Measurements from ENCODE around the gene MRPL19.

- TF ChIP-seq YY1 (IDR thresholded peaks at IDR 0.05; ENCODE audit: insufficient read depth, insufficient read length): no peak
- TF ChIP-seq ZNF274 (IDR thresholded peaks at IDR 0.05; ENCODE audit: low read depth, low read length): no peak
These were observed 42.1 kb upstream of the MRPL19 start for GRCh38 chr2:75604484-75604883.

Data from NT2/D1 (cell line).